GM21528 (cell line): Measurements from ENCODE around the gene RAPGEF5.

ENCODE experiments used
- ATAC-seq: cut with Tn5 transposase; IDR thresholded peaks from one replicate; pipeline ENCODE4 v1.9.1; 2021; ENCODE audit warnings: mild to moderate bottlenecking, moderate library complexity; ENCODE audit not compliant: unreplicated experiment, low FRiP score

RAPGEF5 gene

DNA sequence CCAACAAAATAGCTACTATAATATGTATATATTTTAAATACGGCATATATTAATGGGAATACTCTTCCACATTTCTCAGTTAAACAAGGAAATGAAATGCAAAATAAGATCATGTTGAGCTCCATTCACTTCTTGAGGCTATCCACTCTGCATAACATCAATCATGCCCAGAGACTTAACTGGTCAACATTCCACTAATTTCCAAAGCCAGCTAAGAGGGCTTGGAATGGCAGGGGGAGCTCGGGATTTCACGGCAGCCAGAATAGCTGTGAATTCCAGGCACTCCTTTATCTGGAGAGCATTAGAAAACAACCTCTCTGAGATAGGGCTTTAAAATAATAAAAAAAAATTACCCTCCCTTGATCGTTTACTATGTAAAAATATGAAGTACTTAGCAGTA, 216.4 kb downstream of the RAPGEF5 start:
- no peak for ATAC-seq

DNA sequence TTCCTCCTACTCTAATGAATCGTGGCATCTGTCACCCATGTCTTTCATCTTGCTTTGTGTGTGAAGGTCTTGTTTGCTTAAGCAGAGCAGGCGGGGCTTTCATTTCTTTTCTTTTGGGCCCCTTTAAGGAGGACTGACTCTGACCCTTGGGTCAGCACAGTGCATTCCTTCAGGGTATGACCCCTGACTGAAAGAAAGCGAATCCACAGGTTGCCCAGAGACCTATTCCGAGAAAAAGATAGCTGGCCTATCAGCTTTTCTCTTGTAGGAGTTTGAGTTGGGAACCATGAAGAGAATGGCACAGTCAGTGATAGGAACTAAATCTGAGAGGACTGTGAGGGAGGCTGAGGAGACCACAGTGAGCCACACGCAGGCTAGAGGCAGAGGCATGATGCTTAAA, 218.1 kb downstream of the RAPGEF5 start:
- ATAC-seq = no peak

DNA sequence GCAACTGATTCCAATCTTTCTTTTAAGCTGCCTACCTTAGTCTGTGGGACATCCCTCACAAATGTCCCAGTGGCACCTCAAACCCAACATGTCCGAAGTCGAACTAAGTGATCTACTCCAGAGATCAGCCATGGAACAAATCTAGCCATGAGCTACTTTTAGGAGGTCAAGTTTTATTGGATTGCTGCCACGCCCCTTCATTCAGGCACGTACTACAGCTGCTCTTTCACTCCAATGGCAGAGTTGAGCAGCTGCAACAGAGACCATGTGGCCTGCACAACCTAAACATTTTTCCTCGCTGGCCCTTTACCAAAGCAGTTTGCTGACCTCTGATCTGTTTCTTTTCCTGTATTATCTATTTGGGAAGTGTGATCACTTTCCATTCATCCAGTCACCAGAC, 218.8 kb downstream of the RAPGEF5 start:
- no peak for ATAC-seq

DNA sequence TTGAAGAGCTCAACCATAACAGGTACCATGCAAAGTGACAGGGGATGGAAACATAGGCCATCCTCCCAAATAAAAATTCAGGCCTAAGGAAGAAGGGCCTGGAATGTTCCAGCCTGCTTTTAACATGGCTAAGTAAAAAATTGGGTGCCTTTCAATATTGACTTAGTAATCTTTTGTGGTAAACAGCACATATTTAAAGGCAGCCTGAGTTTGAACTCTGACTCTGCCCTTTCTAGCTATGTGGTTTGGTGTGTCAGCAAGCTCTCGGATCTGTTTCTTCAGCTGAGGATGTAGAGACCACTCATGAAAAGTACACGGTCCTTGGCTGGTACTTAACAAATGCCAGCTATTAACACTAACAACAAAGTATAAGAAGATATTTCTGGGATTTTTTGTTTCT, 219.5 kb downstream of the RAPGEF5 start:
- no peak for ATAC-seq

DNA sequence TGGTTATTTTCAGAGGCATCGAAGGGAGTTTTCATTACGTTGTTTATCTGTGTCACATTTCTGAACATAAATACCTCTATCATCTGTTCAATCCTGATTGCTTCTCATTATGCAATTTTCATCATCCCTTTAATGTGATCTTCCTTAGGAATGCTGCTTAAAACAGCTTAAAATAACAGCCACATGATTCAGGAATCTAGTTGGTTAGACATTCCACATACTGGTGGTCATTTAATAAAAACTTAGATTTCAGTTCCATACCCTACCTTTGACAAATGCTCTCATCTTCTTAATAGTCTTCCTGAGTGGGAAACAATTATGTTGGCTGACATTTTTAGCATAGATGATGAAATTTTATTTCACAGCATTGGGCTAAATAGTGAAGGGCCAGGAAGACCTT, 219.9 kb downstream of the RAPGEF5 start:
- ATAC-seq = no peak

DNA sequence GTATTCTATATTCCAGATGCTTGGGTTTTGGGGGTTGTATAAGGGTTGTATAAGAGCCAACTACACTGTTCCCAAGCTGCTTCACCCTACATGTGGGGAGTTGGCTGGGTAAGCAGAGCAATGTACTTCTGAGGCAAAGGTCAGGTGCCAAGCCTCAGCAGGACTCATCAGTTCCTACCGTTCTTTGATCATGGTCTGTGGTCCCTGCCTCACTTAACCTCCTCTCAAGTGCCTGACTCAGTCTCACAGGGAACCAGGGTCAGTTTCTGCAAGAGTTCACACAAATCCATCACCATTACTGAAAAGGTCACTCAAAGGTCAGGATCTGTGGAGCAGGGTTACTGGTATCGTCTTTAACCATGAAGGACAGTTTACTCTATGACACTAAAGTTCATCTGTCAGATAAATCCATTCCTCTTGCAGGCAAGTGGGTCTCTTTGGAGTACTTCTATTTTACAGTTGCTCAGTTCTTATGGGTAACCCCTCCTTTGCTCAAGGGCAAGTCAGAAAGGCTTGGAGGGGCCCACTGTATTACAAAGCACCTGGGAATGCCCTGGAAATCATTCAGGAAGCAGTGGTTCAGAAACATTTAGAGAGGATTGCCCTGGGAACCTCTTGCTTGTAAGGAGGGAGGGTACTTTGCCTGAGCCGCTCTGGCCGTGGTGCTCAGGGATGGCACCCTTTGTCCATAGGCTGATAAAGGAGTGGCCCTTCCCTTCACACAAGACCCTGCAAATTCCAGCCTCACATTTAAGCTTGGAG, 227.0 kb downstream of the RAPGEF5 start:
- no peak for ATAC-seq

DNA sequence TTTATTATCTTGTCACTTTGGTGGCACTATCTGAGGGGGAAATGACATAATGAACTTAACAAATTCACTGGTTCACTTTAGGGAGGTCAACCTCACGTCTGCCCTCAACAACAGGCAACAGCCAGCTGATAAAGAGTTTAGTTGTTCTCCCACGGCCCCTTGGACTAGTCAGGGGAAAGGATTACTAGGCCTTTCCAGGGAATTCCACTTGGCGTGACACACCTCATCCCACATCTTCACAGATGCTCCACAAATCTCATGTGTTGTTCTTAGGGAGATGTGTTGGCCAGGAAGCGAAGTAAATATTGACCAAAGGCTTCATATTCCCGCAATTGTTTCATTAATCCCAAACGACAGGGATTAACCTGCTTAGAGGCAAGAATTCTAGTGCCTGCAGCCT, 227.8 kb downstream of the RAPGEF5 start:
- ATAC-seq = no peak

DNA sequence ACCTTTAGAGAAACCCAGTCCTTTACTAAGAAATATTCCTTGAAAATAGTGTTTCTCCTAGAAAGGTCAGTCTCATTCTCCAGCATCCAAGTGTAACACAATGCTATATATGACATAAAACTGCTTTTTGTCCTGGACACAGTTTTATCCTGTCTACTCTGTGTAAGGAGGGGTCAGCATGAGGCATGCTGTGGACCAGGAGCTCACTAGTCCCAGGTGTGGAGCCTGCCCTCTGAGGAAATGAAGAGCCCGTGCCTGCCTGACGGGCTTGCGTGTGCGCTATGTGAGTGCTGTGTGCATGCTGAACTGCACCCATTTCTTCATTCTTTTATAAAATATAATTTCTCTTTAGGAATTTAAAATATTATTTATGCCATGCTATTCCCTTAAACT, 228.4 kb downstream of the RAPGEF5 start:
- ATAC-seq = no peak

DNA sequence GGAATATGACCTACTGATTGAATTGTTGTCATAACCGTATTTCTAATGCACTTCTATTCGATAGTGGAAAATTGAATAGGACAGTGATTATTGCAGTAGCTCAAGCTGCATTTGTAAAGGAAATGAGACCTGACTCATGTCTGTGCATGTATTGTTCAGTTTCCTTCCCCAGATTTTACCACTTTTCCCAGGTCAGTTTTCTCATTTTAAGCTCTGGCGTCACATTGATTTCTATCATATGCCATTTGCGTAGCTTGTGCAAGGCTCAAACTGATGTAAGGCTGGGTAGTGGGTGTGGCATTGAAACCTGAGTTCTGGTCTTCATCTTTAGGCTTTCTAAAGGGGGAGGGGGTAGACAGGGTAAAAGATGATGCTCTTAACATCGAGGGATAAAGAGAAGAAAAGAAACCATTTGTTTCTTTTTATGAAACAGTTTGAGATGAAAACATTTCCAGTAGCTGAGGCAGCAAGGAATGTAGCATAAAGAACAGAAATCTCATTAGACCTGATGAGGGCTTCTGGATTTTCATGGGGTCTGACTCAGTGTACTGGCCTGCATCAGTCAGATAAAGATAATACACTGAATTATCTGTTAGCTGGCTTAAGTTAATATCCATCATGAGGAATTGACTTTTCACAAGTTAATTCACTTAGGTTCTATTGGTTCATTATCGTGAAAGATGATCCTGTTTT, 229.0 kb downstream of the RAPGEF5 start:
- no peak for ATAC-seq

DNA sequence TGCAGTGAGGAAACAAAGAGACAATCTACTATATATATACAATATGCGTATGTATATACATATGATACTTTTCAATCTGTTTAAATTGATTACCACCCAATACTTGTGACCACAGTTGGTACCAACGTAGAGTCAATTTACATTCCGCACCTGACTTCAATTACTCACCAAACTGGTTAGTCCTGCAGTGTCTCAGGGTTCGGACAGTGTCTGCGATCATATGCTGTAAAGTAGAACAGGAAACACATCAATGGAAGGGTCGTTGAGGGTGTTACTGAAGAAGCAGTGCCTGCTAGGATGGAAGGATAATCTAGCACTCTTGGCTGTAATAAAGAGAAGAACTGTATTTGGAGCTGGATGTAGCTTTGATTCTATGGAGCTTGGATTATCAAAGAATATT, 231.5 kb downstream of the RAPGEF5 start:
- no peak for ATAC-seq

DNA sequence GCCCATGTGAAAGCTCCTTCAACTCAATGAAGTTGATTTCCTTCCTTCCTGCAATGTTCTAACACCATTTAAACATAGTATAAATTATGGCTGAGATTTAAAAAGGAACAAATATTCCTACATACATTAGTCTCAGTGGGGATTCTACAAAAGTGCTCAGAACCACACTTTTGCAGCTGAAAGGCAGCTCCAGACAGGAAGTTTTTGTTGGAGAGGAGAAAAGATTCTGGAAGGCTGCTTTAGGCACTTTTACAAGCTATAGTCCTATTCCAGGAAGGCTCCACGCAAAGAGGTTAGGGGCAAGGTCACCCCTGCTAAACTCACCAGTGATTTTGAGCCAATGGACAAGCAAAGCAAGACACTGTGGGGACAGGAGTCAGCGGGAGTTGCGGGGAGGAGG, 232.0 kb downstream of the RAPGEF5 start:
- no peak for ATAC-seq

DNA sequence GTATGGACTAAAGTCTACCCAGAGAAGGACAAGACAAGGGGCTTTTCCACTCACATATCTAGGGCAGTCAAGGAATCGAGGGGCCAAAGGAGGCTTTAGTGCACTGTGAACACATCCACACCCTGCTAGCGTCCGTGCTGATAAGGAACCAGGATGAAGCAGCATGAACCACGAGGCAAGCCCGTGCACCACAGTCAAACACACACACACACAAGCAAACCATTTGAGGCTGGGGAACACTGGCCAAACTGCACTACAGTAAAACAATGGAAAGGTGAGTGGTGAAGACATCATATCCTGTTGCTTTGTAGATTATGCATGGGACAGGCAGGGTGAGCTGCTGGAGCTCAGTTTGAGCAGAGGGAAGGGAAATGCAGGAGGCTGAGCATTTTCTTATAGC, 233.8 kb downstream of the RAPGEF5 start:
- no peak for ATAC-seq

DNA sequence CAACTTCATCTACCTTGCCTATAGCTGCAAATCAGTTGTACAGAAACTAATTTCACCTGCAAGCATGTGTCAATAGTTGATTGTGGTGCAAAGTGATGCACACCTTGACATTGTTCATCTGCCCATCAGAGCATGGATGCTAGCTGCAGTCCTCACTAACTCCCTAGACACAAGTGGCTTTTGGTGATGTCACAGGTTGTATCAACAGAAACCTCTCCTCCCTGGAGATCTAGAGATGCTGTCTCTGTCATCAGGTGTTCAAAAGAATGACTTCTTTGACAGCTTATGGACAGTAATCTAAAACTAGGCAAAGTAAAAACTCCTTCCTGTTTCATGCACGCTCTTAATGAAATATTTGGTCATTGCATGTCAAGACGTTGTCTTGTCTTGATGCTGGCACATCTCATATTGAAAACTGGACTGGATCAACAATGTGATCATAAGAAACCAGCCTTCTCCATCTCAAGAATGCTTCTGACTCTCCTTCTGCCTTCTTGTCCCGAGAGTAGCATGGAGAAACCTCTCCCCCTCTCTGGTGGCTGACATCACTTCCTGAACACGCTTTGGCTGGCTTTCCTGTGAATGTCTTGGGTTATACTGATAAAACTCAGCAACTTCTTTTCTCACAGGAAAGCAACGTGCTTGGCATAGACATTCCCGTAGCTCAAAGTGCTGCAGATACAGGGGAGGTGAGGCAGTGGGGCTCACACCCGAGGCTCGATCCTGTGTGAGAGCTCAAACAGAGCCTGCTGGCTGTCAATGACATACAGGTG, 235.1 kb downstream of the RAPGEF5 start:
- no peak for ATAC-seq

DNA sequence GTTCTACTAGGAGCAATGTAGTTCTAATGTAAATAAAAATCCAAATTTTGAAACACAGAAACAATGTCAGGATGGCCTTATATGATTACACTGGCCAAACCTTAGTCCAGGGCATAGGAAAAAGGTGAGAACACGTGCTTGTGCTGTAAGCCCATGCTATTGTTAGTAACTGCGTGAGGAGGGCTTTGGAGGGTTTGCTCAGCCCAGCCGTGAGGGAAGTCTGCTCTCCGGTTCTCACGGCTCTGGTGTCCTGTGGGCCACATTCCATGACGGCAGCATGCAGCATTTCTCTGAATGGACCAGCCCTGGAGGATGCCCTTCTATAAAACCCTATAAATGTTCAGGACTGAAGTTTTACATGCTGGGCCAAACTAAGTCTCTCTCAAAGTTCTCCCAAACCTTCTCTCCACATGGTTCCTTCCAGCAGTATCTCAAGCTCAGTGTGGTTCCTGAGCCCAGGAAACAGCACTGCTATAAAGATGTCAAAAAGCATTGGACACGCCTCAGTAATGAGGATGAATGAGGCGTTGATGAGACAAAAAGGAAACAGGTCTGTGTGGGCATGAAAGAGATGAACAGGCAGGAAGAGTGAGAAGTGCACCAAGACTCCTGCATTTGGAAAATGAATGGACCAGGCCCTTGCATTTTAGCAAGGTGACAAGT, 236.4 kb downstream of the RAPGEF5 start:
- no peak for ATAC-seq

DNA sequence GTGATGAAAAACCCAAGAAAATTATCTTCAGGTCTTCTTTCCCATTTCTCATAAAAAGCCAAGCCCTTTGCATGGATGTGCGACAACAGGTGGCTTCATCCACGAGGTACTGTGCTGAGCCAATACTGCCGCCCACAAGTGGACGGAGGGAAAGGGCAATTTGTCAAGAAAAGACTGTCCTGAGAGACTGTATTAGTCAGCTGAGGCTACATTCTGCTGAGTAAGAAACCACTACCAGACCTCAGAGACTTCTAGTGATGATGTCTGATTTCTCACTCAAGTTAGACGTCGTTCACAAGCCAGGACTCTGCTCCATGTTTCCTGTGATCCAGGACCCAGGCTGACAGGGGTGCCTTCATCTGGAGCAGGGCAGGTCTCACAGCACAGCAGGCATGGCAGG, 239.7 kb downstream of the RAPGEF5 start:
- no peak for ATAC-seq

DNA sequence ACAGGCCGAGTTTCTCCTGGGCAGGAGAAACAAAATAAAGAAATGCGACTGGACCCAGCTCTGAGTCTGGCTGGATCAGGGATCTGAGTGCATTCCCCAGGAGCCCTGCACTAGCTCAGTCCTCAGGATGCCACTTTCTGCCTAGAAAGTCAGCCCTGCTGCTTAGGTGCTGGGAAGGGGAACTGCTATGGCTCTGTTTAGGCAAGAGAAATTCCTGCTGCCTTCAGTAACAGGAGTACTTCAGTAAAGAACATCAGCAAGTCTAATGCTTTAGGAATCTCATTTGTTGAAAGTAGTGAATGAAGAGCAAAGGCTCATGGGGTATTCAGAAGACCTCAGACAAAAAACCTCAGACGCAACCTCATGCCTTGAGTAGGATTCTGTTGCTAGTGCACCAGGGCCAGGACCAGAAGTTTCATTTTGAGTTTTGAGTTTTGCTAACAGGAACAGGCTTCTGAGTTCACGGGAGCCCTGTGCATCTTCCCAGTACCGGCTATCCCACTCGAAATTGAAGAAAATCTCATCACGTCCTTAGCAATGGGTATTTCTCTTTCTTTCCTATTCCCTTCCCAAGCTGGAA, 240.4 kb downstream of the RAPGEF5 start:
- ATAC-seq = no peak

DNA sequence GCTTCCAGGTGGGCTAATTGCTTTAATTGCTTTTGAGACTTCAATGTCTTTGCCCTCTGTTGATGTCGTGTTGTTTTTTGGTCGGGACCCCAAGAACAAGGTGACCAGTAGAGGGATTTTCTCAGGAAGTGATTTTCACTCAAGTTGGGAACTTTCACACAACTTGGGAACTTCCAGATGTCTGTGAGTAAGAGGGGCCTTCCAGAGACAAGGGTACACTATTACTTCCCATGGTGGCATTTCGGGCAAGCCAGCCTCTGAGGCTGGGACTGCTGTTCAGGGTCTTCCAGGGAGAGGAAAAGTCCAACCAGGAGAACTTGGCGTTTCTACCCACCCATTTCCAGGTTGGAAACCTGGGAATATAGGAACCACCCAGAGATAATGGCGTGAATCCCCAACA, 241.3 kb downstream of the RAPGEF5 start:
- no peak for ATAC-seq

DNA sequence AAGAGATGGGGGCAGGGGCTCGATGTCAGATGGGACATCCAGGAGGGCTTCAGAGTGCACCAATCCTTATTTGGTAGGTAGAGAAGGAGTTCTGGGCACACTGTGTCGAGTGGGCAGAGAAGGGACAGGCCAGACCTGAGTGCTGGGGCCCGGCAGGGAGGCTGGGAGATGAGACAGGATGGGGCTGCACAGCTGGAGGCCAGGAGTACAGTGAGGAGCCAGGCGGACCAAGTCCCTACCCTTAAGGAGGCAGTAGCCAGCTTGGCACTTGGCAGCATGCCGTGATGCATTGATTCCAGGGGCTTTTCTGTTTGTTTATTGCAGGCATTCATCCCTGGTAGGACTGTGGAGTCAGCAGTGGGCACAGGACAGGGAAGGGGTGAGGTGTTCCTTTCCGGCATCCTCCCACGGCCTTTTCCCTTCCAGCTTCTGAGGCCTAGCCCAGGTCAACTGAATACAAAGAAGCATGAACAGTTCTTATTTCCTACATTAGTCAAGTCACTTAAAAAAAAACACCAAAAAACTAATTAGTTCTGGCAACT, 242.4 kb downstream of the RAPGEF5 start:
- no peak for ATAC-seq

DNA sequence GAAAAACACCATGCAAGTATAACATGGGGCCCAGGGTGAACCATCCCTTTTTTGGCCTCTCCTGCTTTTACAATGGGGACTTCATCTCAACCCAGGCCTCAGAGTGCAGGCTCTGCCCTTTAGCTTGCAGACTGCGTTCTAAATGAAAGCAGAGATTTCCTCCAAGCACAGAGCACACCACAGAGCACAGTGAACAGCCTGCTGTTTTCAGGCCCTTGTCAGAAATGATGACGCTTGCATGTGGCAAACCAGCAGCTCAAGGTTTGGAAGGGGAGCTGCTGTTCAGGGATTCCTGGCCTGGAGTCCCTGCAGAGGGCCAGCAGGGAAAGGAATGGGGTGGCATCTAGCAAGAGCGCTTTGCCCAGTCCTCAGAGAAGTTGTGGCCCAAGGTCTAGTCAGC, 243.9 kb downstream of the RAPGEF5 start:
- ATAC-seq = no peak

DNA sequence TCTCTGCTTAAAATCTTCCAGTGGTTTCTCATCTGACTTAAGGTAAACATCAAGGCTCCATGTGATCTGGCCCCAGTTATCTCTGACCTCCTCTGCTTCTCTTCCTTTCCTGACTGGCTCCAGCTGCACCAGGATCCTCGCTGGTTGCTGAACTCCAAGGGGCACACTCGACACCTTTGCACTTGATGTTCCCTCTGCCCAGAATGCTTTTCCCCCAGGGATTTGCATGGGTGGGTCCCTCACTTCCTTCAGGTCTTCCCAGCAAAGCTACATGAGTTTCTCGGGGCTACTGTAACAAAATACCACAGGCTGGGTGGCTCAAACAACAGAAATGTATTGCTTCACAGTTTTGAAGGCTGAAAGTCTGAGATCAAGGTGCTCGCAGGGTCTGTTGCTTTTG, 245.3 kb downstream of the RAPGEF5 start:
- ATAC-seq = no peak
